Activated gamma-delta T cell treated with Interleukin-2 at 50 U/mL for 16 hours (primary cell): ENCODE results near the gene FERMT3.
"Not testable (repeated sequence)": the region's sequence is repeated elsewhere in the genome, so short reads cannot be mapped to it uniquely, and the experiment has no call there.

Source experiments
- DNase-seq: peaks from one replicate; pipeline ENCODE4 v3.0.0-alpha.2; 2020

FERMT3 gene

GRCh38 chr11:64237484-64237951 is 31.0 kb downstream of the FERMT3 start:
- no peak for DNase-seq

- DNase-seq = no peak
Measured at GRCh38 chr11:64238076-64238475, 31.6 kb downstream of the FERMT3 start.

GRCh38 chr11:64238999-64239398 is 32.5 kb downstream of the FERMT3 start:
- no peak for DNase-seq

GRCh38 chr11:64239662-64240434 is 33.3 kb downstream of the FERMT3 start:
- DNase-seq = no peak

GRCh38 chr11:64240435-64241240 is 34.1 kb downstream of the FERMT3 start, which contains the start of gene FKBP2:
Gene FKBP2, plus strand, starts transcription at chr11:64241095. Its CDS starts 1,293 bp downstream, at chr11:64242388.
- DNase-seq = peak; percentile 96

- DNase-seq = peak; percentile 100
Measured at GRCh38 chr11:64241241-64241490, 34.6 kb downstream of the FERMT3 start.

- DNase-seq = no peak
Measured at GRCh38 chr11:64241491-64242374, 35.2 kb downstream of the FERMT3 start.

- DNase-seq = no peak
Measured at GRCh38 chr11:64243236-64243854, 36.8 kb downstream of the FERMT3 start.

- no peak for DNase-seq
Measured at GRCh38 chr11:64244107-64244506, 37.6 kb downstream of the FERMT3 start.

GRCh38 chr11:64244966-64245365 is 38.4 kb downstream of the FERMT3 start:
- no peak for DNase-seq

GRCh38 chr11:64245401-64245796 is 38.9 kb downstream of the FERMT3 start:
- peak; percentile 73 for DNase-seq

- peak; percentile 70 for DNase-seq
Measured at GRCh38 chr11:64245797-64246620, 39.5 kb downstream of the FERMT3 start.

GRCh38 chr11:64246621-64246870 is 40.0 kb downstream of the FERMT3 start:
- DNase-seq = not testable (repeated sequence)

- DNase-seq = peak; percentile 79
Measured at GRCh38 chr11:64246871-64247728, 40.6 kb downstream of the FERMT3 start, which contains the start of gene PPP1R14B. Gene PPP1R14B, minus strand, starts transcription at chr11:64246943. Its CDS starts 270 bp downstream, at chr11:64246673.

- DNase-seq = no peak
Measured at GRCh38 chr11:64247729-64248531, 41.4 kb downstream of the FERMT3 start.

- no peak for DNase-seq
Measured at GRCh38 chr11:64248578-64248977, 42.1 kb downstream of the FERMT3 start.

GRCh38 chr11:64249038-64249437 is 42.5 kb downstream of the FERMT3 start:
- no peak for DNase-seq

GRCh38 chr11:64249563-64250414 is 43.3 kb downstream of the FERMT3 start:
- no peak for DNase-seq

- DNase-seq = no peak
Measured at GRCh38 chr11:64250415-64251015, 44.0 kb downstream of the FERMT3 start.
